Measurements from ENCODE around the gene DENND1A.
"Not testable (repeated sequence)": the region's sequence is repeated elsewhere in the genome, so short reads cannot be mapped to it uniquely, and the experiment has no call there.

The DENND1A gene

GRCh38 chr9:123815856-123816255 is 114.1 kb downstream of the DENND1A start:
- not testable (repeated sequence) for DNase-seq

GRCh38 chr9:123814496-123814895 is 115.4 kb downstream of the DENND1A start:
- no peak for DNase-seq

- no peak for DNase-seq
These were observed 116.9 kb downstream of the DENND1A start for GRCh38 chr9:123812984-123813383.

GRCh38 chr9:123807251-123807650 is 122.7 kb downstream of the DENND1A start:
- no peak for DNase-seq

GRCh38 chr9:123806829-123807228 is 123.1 kb downstream of the DENND1A start:
- DNase-seq = no peak

GRCh38 chr9:123798195-123798594 is 131.7 kb downstream of the DENND1A start:
- no peak for DNase-seq

GRCh38 chr9:123796618-123797484 is 133.1 kb downstream of the DENND1A start:
- no peak for DNase-seq

GRCh38 chr9:123796094-123796493 is 133.8 kb downstream of the DENND1A start:
- no peak for DNase-seq

GRCh38 chr9:123795336-123795735 is 134.6 kb downstream of the DENND1A start:
- no peak for DNase-seq

- no peak for DNase-seq
These were observed 137.4 kb downstream of the DENND1A start for GRCh38 chr9:123792501-123792900.

- no peak for DNase-seq
These were observed 140.2 kb downstream of the DENND1A start for GRCh38 chr9:123789554-123790292.

- no peak for DNase-seq
These were observed 142.5 kb downstream of the DENND1A start for GRCh38 chr9:123787416-123787815.

- DNase-seq = no peak
These were observed 145.4 kb downstream of the DENND1A start for GRCh38 chr9:123784518-123784917.

GRCh38 chr9:123778232-123778902 is 151.6 kb downstream of the DENND1A start:
- DNase-seq = no peak

GRCh38 chr9:123776708-123777537 is 153.0 kb downstream of the DENND1A start:
- no peak for DNase-seq

GRCh38 chr9:123775289-123776284 is 154.3 kb downstream of the DENND1A start:
- no peak for DNase-seq

- no peak for DNase-seq
These were observed 156.1 kb downstream of the DENND1A start for GRCh38 chr9:123773783-123774182.

- DNase-seq = no peak
These were observed 157.0 kb downstream of the DENND1A start for GRCh38 chr9:123772967-123773366.

GRCh38 chr9:123772374-123772773 is 157.6 kb downstream of the DENND1A start:
- DNase-seq = no peak

GRCh38 chr9:123771690-123772089 is 158.2 kb downstream of the DENND1A start:
- DNase-seq = no peak

- DNase-seq = no peak
These were observed 160.2 kb downstream of the DENND1A start for GRCh38 chr9:123769719-123770118.
